ENCODE results near the gene IST1. TPM values are rescaled to one million over a fixed set of nuclear protein-coding genes. Genes with fewer than 3 reads are reported as not detected.
A peak's percentile ranks its signal among the peaks of the same experiment; 100 is the strongest.

The IST1 gene
- polyA plus RNA-seq, 1 experiment, result 227 TPM

- Histone ChIP-seq H3K4me3 (ENCODE audit: low read depth, low read length) (peak within 1 kb of the TSS; percentile 81), H3K36me3 (ENCODE audit: control insufficient read depth, insufficient read depth, low read length) (peaks cover 2% of the 10 kb centered on the region), H3K27me3 (ENCODE audit: control insufficient read depth, insufficient read depth, low read length) (no peaks in the 10 kb centered on the region)
- peak; percentile 52 for TF ChIP-seq CTCF (IDR thresholded peaks at IDR 0.05; ENCODE audit: insufficient read depth, low read depth, low read length)
- POLR2A ChIA-PET, result interaction anchor here (1.3 kb wide), 1 partner anchor 11 kb away, joined by 3 read pairs; no protein-coding TSS in a partner anchor
- CTCF ChIA-PET, result interaction anchor here (0.6 to 4.4 kb wide), 17 partner anchors 10 to 1396 kb away, joined by 3 to 90 read pairs (median 8); partner anchors contain the start of gene IST1
- no peak for DNase-seq (ENCODE audit: low read depth)
These were observed 11.3 kb upstream of the IST1 start, which contains the start of gene ZNF821 for GRCh38 chr16:71883849-71884638. Gene ZNF821, minus strand, starts transcription at chr16:71884182. Its CDS starts 4,236 bp downstream, at chr16:71879946.

- DNase-seq (ENCODE audit: low read depth), result no peak
- ChIA-PET POLR2A (no interaction called here), CTCF (interaction anchor here (4.2 kb wide), 1 partner anchor 76 kb away, joined by 39 read pairs; no protein-coding TSS in a partner anchor)
- peaks cover under 1% of the 10 kb centered on the region for H3K36me3 ChIP-seq (ENCODE audit: control insufficient read depth, insufficient read depth, low read length)
- no peak overlapping the region for H3K4me3 ChIP-seq (ENCODE audit: low read depth, low read length)
- no peaks in the 10 kb centered on the region for H3K27me3 ChIP-seq (ENCODE audit: control insufficient read depth, insufficient read depth, low read length)
- no peak for TF ChIP-seq CTCF (IDR thresholded peaks at IDR 0.05; ENCODE audit: insufficient read depth, low read depth, low read length)
These were observed 10.1 kb upstream of the IST1 start for GRCh38 chr16:71885261-71885650.

- CTCF ChIA-PET, result interaction anchor here (0.6 to 1.2 kb wide), 2 partner anchors 72 to 242 kb away, joined by 3 read pairs; no protein-coding TSS in a partner anchor
- TF ChIP-seq CTCF (IDR thresholded peaks at IDR 0.05; ENCODE audit: insufficient read depth, low read depth, low read length), result no peak
- POLR2A ChIA-PET, result no interaction called here
- Histone ChIP-seq H3K4me3 (ENCODE audit: low read depth, low read length) (no peak overlapping the region), H3K36me3 (ENCODE audit: control insufficient read depth, insufficient read depth, low read length) (no peaks in the 10 kb centered on the region), H3K27me3 (ENCODE audit: control insufficient read depth, insufficient read depth, low read length) (no peaks in the 10 kb centered on the region)
- DNase-seq (ENCODE audit: low read depth), result no peak
These were observed 6.2 kb upstream of the IST1 start for GRCh38 chr16:71889147-71889546.

GRCh38 chr16:71893888-71894228 is 1.5 kb upstream of the IST1 start:
- CTCF ChIA-PET, result interaction anchor here (0.5 to 5.0 kb wide), 4 partner anchors 9 to 146 kb away, joined by 3 to 30 read pairs (median 5); partner anchors contain the start of gene ZNF821
- POLR2A ChIA-PET, result no interaction called here
- no peak for DNase-seq (ENCODE audit: low read depth)
- peaks cover 1% of the 10 kb centered on the region; the same call in 1 of the 2 replicates for H3K36me3 ChIP-seq (ENCODE audit: control insufficient read depth, insufficient read depth, low read length)
- no peak for TF ChIP-seq CTCF (IDR thresholded peaks at IDR 0.05; ENCODE audit: insufficient read depth, low read depth, low read length)
- H3K27me3 ChIP-seq (ENCODE audit: control insufficient read depth, insufficient read depth, low read length), result no peaks in the 10 kb centered on the region
- peak overlapping the region; percentile 96 for H3K4me3 ChIP-seq (ENCODE audit: low read depth, low read length)

- no peak for DNase-seq (ENCODE audit: low read depth)
- CTCF ChIA-PET, result interaction anchor here (0.6 to 5.0 kb wide), 4 partner anchors 10 to 147 kb away, joined by 4 to 30 read pairs (median 6); partner anchors contain the start of gene ZNF821
- Histone ChIP-seq H3K27me3 (ENCODE audit: control insufficient read depth, insufficient read depth, low read length) (no peaks in the 10 kb centered on the region), H3K4me3 (ENCODE audit: low read depth, low read length) (peak overlapping the region; percentile 96), H3K36me3 (ENCODE audit: control insufficient read depth, insufficient read depth, low read length) (peaks cover 1% of the 10 kb centered on the region; the same call in 1 of the 2 replicates)
- TF ChIP-seq CTCF (IDR thresholded peaks at IDR 0.05; ENCODE audit: insufficient read depth, low read depth, low read length), result no peak
- POLR2A ChIA-PET, result interaction anchor here (0.7 kb wide), 1 partner anchor 10 kb away, joined by 3 read pairs; the partner anchor contains the start of gene ZNF821
These were observed 956 bp upstream of the IST1 start for GRCh38 chr16:71894229-71894920.
